ES-I3 (cell line): ENCODE results near the gene FARS2.

Source experiments
- H3K36me3 ChIP-seq: 2 replicates; pipeline ENCODE4 v1.6.1; 2013; ENCODE audit warnings: mild to moderate bottlenecking, low read length, control low read depth, moderate library complexity; ENCODE audit not compliant: insufficient read depth
- H3K4me1 ChIP-seq: 2 replicates; pipeline ENCODE4 v1.6.1; 2013; ENCODE audit warnings: mild to moderate bottlenecking, control low read depth, low read length; ENCODE audit not compliant: insufficient read depth
- H3K9ac ChIP-seq: 2 replicates; pipeline ENCODE4 v1.6.1; 2013; ENCODE audit warnings: low read depth, mild to moderate bottlenecking, low read length, moderate library complexity
- H3K9me3 ChIP-seq: 2 replicates; pipeline ENCODE4 v1.6.1; 2013; ENCODE audit warnings: mild to moderate bottlenecking, low read length, moderate library complexity; ENCODE audit not compliant: control insufficient read depth, insufficient read depth

Gene FARS2

GRCh38 chr6:5285081-5285480, 23.8 kb downstream of the FARS2 start:
- no peaks in the 10 kb centered on the region for H3K9me3 ChIP-seq
- H3K9ac ChIP-seq = no peak overlapping the region
- no peaks in the 10 kb centered on the region for H3K36me3 ChIP-seq
- no peaks in the 10 kb centered on the region; the same call in 1 of the 2 replicates for H3K4me1 ChIP-seq

GRCh38 chr6:5285526-5285925, 24.2 kb downstream of the FARS2 start:
- no peaks in the 10 kb centered on the region for H3K36me3 ChIP-seq
- no peaks in the 10 kb centered on the region; the same call in 1 of the 2 replicates for H3K4me1 ChIP-seq
- H3K9ac ChIP-seq = no peak overlapping the region

GRCh38 chr6:5286780-5287179, 25.5 kb downstream of the FARS2 start:
- Histone ChIP-seq H3K36me3 (no peaks in the 10 kb centered on the region), H3K4me1 (no peaks in the 10 kb centered on the region; the same call in 1 of the 2 replicates), H3K9ac (no peak overlapping the region), H3K9me3 (no peaks in the 10 kb centered on the region)

More at GRCh38 chr6:5285526-5285925, 24.2 kb downstream of the FARS2 start:
- no peaks in the 10 kb centered on the region for H3K9me3 ChIP-seq

- H3K4me1 ChIP-seq = no peaks in the 10 kb centered on the region; the same call in 1 of the 2 replicates
- no peak overlapping the region for H3K9ac ChIP-seq
- no peaks in the 10 kb centered on the region for H3K9me3 ChIP-seq
- no peaks in the 10 kb centered on the region for H3K36me3 ChIP-seq
These were observed 26.1 kb downstream of the FARS2 start for GRCh38 chr6:5287205-5287965.

- no peaks in the 10 kb centered on the region for H3K9me3 ChIP-seq
- no peaks in the 10 kb centered on the region for H3K36me3 ChIP-seq
- peaks cover 1% of the 10 kb centered on the region for H3K4me1 ChIP-seq
- no peak overlapping the region for H3K9ac ChIP-seq
These were observed 26.6 kb downstream of the FARS2 start for GRCh38 chr6:5287966-5288297.

GRCh38 chr6:5290097-5290496, 28.8 kb downstream of the FARS2 start:
- no peaks in the 10 kb centered on the region for H3K36me3 ChIP-seq
- peaks cover 6% of the 10 kb centered on the region for H3K4me1 ChIP-seq
- no peak overlapping the region for H3K9ac ChIP-seq
- no peaks in the 10 kb centered on the region for H3K9me3 ChIP-seq

- H3K36me3 ChIP-seq = no peaks in the 10 kb centered on the region
- peaks cover 6% of the 10 kb centered on the region for H3K4me1 ChIP-seq
- no peak overlapping the region for H3K9ac ChIP-seq
- H3K9me3 ChIP-seq = no peaks in the 10 kb centered on the region
These were observed 29.2 kb downstream of the FARS2 start for GRCh38 chr6:5290500-5290899.

GRCh38 chr6:5292154-5292553, 30.8 kb downstream of the FARS2 start:
- Histone ChIP-seq H3K9me3 (no peaks in the 10 kb centered on the region), H3K4me1 (peaks cover 6% of the 10 kb centered on the region), H3K36me3 (no peaks in the 10 kb centered on the region), H3K9ac (no peak overlapping the region)

GRCh38 chr6:5293692-5294091, 32.4 kb downstream of the FARS2 start:
- no peaks in the 10 kb centered on the region for H3K9me3 ChIP-seq

GRCh38 chr6:5294392-5295211, 33.3 kb downstream of the FARS2 start:
- no peak overlapping the region for H3K9ac ChIP-seq
- no peaks in the 10 kb centered on the region for H3K36me3 ChIP-seq
- no peaks in the 10 kb centered on the region for H3K9me3 ChIP-seq
- peaks cover 6% of the 10 kb centered on the region; the same call in 1 of the 2 replicates for H3K4me1 ChIP-seq

More at GRCh38 chr6:5293692-5294091, 32.4 kb downstream of the FARS2 start:
- Histone ChIP-seq H3K36me3 (no peaks in the 10 kb centered on the region), H3K9ac (no peak overlapping the region), H3K4me1 (peaks cover 6% of the 10 kb centered on the region; the same call in 1 of the 2 replicates)

- H3K36me3 ChIP-seq = no peaks in the 10 kb centered on the region
- H3K9me3 ChIP-seq = no peaks in the 10 kb centered on the region
These were observed 34.3 kb downstream of the FARS2 start for GRCh38 chr6:5295623-5296022.

GRCh38 chr6:5300206-5300764, 39.0 kb downstream of the FARS2 start:
- no peaks in the 10 kb centered on the region for H3K36me3 ChIP-seq
- no peak overlapping the region for H3K9ac ChIP-seq
- no peaks in the 10 kb centered on the region for H3K9me3 ChIP-seq
- H3K4me1 ChIP-seq = no peaks in the 10 kb centered on the region

More at GRCh38 chr6:5295623-5296022, 34.3 kb downstream of the FARS2 start:
- Histone ChIP-seq H3K9ac (no peak overlapping the region), H3K4me1 (peaks cover 6% of the 10 kb centered on the region; the same call in 1 of the 2 replicates)

GRCh38 chr6:5302220-5302946, 41.1 kb downstream of the FARS2 start:
- no peaks in the 10 kb centered on the region for H3K4me1 ChIP-seq
- no peaks in the 10 kb centered on the region for H3K9me3 ChIP-seq
- no peak overlapping the region for H3K9ac ChIP-seq
- H3K36me3 ChIP-seq = no peaks in the 10 kb centered on the region

- Histone ChIP-seq H3K9me3 (no peaks in the 10 kb centered on the region), H3K36me3 (no peaks in the 10 kb centered on the region), H3K4me1 (no peaks in the 10 kb centered on the region), H3K9ac (no peak overlapping the region)
These were observed 41.8 kb downstream of the FARS2 start for GRCh38 chr6:5302995-5303622.
